Tibial artery (tissue), 4 donors: ENCODE measurements around the gene MKNK2.
"Not testable (repeated sequence)": the region's sequence is repeated elsewhere in the genome, so short reads cannot be mapped to it uniquely, and the experiment has no call there.

Experiments
- DNase-seq, 2 donors: peaks; one replicate each; pipeline ENCODE4 v3.0.0-alpha.2; 2019
- H3K27ac ChIP-seq, 2 donors: fragments of 200-600 bp; sonication (generic) in 1 of 2; 1 replicate in 1 of 2; 2 replicates in 1 of 2; pipeline ENCODE4 v1.5.1; 2018 to 2019; ENCODE audit warnings: mild to moderate bottlenecking in 1 of 2
- H3K27me3 ChIP-seq, 2 donors: fragments of 200-600 bp; sonication (generic) in 1 of 2; one replicate each; pipeline versions ENCODE4 v1.5.1 to v1.6.0; 2016 to 2019
- H3K36me3 ChIP-seq, 3 donors: fragments of 200-600 bp; sonication (generic) in 2 of 3; one replicate each; pipeline ENCODE4 v1.5.1; 2016 to 2019; ENCODE audit warnings: mild to moderate bottlenecking in 2 of 3
- H3K4me1 ChIP-seq, 4 donors: fragments of 200-600 bp; sonication (generic) in 2 of 4; 1 replicate in 3 of 4; 2 replicates in 1 of 4; pipeline ENCODE4 v1.5.1; 2016 to 2019
- H3K4me3 ChIP-seq, 2 donors: fragments of 200-600 bp; sonication (generic) in 1 of 2; 1 replicate in 1 of 2; 2 replicates in 1 of 2; pipeline ENCODE4 v1.5.1; 2018 to 2019; ENCODE audit warnings: mild to moderate bottlenecking in 2 of 2
- H3K9me3 ChIP-seq, 3 donors: fragments of 200-600 bp; sonication (generic) in 1 of 3; one replicate each; pipeline ENCODE4 v1.5.1; 2016 to 2019
- CTCF ChIP-seq, 2 experiments: fragments of 200-600 bp in 1 of 2; fragments of 450-650 bp in 1 of 2; IDR thresholded peaks; one replicate each; pipeline ENCODE4 v1.5.1; 2017 to 2019; ENCODE audit warnings: antibody characterized with exemption in 2 of 2, mild to moderate bottlenecking in 1 of 2, moderate library complexity in 1 of 2
- intact Hi-C: fragments of 100-400 bp; cut with DNase I; formaldehyde crosslinking; loops from one replicate; pipeline ENCODE4 v1.15.0; 2023; ENCODE audit warnings: low total_unique reads

Gene MKNK2

GRCh38 chr19:1992759-1993260, 58.2 kb downstream of the MKNK2 start:
- no peaks in the 10 kb centered on the region for H3K9me3 ChIP-seq
- H3K4me3 ChIP-seq: no peak overlapping the region
- peaks cover 48 to 96% (median 62%) of the 10 kb centered on the region in 3 donors for H3K36me3 ChIP-seq
- H3K4me1 ChIP-seq: no peaks in the 10 kb centered on the region
- no peak for TF ChIP-seq CTCF (IDR thresholded peaks at IDR 0.05)
- intact Hi-C loops: no loop called here
- no peaks in the 10 kb centered on the region for H3K27me3 ChIP-seq
- DNase-seq: no peak
- no peak overlapping the region for H3K27ac ChIP-seq

GRCh38 chr19:1991018-1991913, 59.8 kb downstream of the MKNK2 start:
- no peak for TF ChIP-seq CTCF (IDR thresholded peaks at IDR 0.05)
- H3K27ac ChIP-seq: no peak overlapping the region
- intact Hi-C loops: no loop called here
- no peaks in the 10 kb centered on the region for H3K27me3 ChIP-seq
- no peak for DNase-seq
- H3K4me1 ChIP-seq: no peaks in the 10 kb centered on the region
- H3K9me3 ChIP-seq: no peaks in the 10 kb centered on the region
- H3K4me3 ChIP-seq: no peak overlapping the region
- peaks cover 49 to 97% (median 72%) of the 10 kb centered on the region in 3 donors for H3K36me3 ChIP-seq

- no peaks in the 10 kb centered on the region for H3K27me3 ChIP-seq
- no peaks in the 10 kb centered on the region for H3K4me1 ChIP-seq
- H3K9me3 ChIP-seq: no peaks in the 10 kb centered on the region
- TF ChIP-seq CTCF (IDR thresholded peaks at IDR 0.05): no peak
- intact Hi-C loops: no loop called here
- no peak overlapping the region for H3K4me3 ChIP-seq
- DNase-seq: no peak
- H3K27ac ChIP-seq: no peak overlapping the region
- H3K36me3 ChIP-seq: peaks cover 51 to 97% (median 75%) of the 10 kb centered on the region in 3 donors
These were observed 60.6 kb downstream of the MKNK2 start for GRCh38 chr19:1990230-1991017.

- H3K4me1 ChIP-seq: no peaks in the 10 kb centered on the region
- no peaks in the 10 kb centered on the region for H3K9me3 ChIP-seq
- no peaks in the 10 kb centered on the region for H3K27me3 ChIP-seq
- no peak overlapping the region for H3K27ac ChIP-seq
- DNase-seq: no peak
- peaks cover 59 to 99% (median 83%) of the 10 kb centered on the region in 3 donors for H3K36me3 ChIP-seq
- no peak for TF ChIP-seq CTCF (IDR thresholded peaks at IDR 0.05)
- H3K4me3 ChIP-seq: no peak overlapping the region
- intact Hi-C loops: no loop called here
These were observed 61.4 kb downstream of the MKNK2 start for GRCh38 chr19:1989513-1990229.

- H3K27ac ChIP-seq, DNase-seq, intact Hi-C loops, H3K4me3 ChIP-seq, H3K4me1 ChIP-seq, H3K9me3 ChIP-seq, H3K27me3 ChIP-seq: not testable (repeated sequence)
- H3K36me3 ChIP-seq: peaks cover 51 to 99% (median 84%) of the 10 kb centered on the region in 3 donors
These were observed 62.6 kb downstream of the MKNK2 start for GRCh38 chr19:1988464-1988863.
